Measurements from ENCODE around the gene SRP9.
A peak's percentile ranks its signal among the peaks of the same experiment; 100 is the strongest.
"Not testable (repeated sequence)": the region's sequence is repeated elsewhere in the genome, so short reads cannot be mapped to it uniquely, and the experiment has no call there.

SRP9 gene

GRCh38 chr1:225774281-225775147, 3.1 kb upstream of the SRP9 start:
- peak; percentile 81 for DNase-seq (ENCODE audit: low read depth)

- no peak for DNase-seq (ENCODE audit: low read depth)
Measured at GRCh38 chr1:225776294-225776693, 1.3 kb upstream of the SRP9 start.

GRCh38 chr1:225777058-225777582, 506 bp upstream of the SRP9 start:
- DNase-seq (ENCODE audit: low read depth) = peak; percentile 10

GRCh38 chr1:225778337-225778669, 677 bp downstream of the SRP9 start:
- DNase-seq (ENCODE audit: low read depth) = no peak

DNA sequence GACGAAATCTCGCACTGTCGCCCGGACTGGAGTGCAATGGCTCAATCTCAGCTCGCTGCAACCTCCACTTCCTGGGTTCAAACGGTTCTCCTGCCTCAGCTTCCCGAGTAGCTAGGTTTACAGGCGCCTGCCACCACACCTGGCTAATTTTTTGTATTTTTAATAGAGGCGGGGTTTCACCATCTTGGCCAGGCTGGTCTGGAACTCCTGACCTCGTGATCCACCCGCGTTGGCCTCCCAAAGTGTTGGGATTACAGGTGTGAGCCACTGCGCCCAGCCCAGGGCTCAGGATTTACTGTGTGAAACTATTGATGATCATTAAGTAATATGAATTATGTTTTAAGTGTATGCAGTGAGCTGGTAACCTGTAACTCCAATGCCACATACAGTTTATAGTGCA, 1.5 kb downstream of the SRP9 start:
- DNase-seq (ENCODE audit: low read depth) = not testable (repeated sequence)

GRCh38 chr1:225780134-225780533, 2.5 kb downstream of the SRP9 start:
- no peak for DNase-seq (ENCODE audit: low read depth)

DNA sequence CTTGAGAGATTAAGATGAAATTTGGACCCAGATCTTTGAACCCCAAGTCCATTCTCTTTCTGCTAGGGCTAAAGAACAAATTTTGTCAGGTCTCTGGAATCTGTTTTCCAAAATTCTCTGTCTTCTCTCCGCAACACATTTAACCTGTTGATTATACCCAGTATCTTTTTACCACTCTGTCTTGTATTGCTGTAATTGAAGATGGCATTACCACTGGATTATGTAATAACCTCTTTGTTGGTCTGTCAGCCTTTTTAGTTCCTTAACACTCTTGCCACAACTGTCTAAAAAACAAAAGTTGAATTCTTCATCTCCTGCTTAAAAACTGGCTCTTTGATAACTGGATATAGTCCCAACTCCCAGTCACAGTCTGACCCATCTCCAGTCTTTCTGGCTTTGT, 3.0 kb downstream of the SRP9 start:
- DNase-seq (ENCODE audit: low read depth) = no peak

DNA sequence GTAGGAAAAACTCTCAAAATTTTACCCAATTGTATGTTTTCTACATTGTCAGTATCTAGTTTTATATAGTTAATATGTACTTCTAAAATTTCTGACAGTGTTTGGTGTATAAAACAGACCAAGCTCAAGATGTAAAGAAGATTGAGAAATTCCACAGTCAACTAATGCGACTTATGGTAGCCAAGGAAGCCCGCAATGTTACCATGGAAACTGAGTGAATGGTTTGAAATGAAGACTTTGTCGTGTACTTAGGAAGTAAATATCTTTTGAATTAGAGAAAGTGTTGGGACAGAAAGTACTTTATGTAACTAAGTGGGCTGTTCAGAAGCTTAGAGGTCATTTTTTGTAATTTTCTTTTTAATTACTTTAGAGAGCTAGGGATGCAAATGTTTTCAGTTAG, 11.5 kb downstream of the SRP9 start:
- DNase-seq (ENCODE audit: low read depth) = not testable (repeated sequence)

GRCh38 chr1:225794954-225795353, 17.3 kb downstream of the SRP9 start:
- DNase-seq (ENCODE audit: low read depth) = no peak

- not testable (repeated sequence) for DNase-seq (ENCODE audit: low read depth)
Measured at GRCh38 chr1:225796097-225796496, 18.5 kb downstream of the SRP9 start.

DNA sequence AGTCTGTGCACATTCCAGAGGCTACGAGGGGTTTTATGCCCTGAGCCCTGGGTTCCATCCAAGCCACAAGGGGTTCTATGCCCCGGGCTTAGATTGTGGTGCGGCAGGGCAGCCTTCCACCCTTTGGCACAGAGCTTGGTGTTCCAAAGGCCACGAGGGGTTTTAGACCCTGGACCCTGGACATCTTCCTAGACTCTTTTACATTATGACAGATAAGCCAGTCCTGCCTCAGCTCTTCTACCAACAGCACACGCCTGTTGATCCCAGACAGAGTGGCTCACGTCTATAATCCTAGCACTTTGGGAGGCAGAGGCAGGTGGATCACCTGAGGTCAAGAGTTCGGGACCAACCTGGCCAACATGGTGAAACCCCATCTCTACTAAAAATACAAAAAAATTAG, 23.5 kb downstream of the SRP9 start:
- DNase-seq (ENCODE audit: low read depth) = not testable (repeated sequence)

DNA sequence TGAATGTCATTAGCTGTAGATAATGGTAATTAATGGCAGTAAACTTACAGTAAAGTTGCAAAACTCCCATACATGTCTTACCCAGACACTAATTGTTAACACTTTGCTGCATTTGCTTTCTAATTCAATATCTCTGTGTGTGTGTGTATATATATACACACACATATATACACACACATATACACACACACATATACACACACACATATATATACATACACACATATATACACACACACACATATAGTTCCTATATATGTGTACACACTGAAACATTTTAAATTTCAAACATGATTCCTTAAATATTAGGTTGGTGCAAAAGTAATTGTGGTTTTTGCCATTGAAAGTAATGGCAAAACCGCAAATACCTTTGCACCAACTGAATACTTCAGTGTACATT, 28.6 kb downstream of the SRP9 start:
- no peak for DNase-seq (ENCODE audit: low read depth)

DNA sequence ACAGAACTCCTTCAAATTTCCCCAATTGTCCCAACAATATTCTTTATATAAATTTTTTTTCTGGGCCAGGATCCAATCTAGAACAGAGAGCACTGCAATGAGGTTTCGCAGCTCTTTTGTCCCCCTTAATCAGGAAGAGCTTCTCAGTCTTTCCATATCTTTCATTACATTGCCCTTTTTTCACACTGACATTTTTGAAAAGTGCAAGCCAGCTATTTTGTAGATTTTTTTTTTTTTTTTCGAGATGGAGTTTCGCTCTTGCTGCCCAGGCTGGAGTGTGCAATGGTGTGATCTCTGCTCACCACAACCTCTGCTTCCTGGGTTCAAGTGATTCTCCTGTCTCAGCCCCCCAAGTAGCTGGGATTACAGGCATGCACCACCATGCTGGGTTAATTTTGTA, 29.1 kb downstream of the SRP9 start:
- DNase-seq (ENCODE audit: low read depth) = not testable (repeated sequence)

DNA sequence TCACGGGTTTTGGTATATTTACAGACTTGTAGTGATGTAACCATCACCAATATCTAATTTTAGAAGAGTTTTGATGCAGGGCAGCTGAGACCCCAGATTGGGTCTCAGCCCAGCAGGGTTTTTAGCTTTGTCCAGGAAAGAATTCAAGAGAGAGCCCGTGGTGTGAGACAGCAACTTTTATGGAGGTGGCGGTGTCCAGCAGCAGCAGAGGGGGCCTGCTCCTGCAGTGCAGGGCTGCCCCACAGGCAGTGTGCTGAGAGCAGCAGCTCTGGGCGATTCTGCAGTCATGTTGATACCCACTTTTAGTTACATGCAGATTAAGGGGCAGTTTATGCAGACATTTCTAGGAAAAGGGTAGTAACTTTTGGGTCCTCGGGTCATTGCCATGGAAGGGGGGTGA, 30.5 kb downstream of the SRP9 start:
- DNase-seq (ENCODE audit: low read depth) = no peak

GRCh38 chr1:225809842-225810578, 32.4 kb downstream of the SRP9 start, which contains the start of gene EPHX1:
EPHX1 (plus strand) TSS chr1:225810124; CDS start chr1:225828730, 18,606 bp downstream.
- peak; percentile 83 for DNase-seq (ENCODE audit: low read depth)

DNA sequence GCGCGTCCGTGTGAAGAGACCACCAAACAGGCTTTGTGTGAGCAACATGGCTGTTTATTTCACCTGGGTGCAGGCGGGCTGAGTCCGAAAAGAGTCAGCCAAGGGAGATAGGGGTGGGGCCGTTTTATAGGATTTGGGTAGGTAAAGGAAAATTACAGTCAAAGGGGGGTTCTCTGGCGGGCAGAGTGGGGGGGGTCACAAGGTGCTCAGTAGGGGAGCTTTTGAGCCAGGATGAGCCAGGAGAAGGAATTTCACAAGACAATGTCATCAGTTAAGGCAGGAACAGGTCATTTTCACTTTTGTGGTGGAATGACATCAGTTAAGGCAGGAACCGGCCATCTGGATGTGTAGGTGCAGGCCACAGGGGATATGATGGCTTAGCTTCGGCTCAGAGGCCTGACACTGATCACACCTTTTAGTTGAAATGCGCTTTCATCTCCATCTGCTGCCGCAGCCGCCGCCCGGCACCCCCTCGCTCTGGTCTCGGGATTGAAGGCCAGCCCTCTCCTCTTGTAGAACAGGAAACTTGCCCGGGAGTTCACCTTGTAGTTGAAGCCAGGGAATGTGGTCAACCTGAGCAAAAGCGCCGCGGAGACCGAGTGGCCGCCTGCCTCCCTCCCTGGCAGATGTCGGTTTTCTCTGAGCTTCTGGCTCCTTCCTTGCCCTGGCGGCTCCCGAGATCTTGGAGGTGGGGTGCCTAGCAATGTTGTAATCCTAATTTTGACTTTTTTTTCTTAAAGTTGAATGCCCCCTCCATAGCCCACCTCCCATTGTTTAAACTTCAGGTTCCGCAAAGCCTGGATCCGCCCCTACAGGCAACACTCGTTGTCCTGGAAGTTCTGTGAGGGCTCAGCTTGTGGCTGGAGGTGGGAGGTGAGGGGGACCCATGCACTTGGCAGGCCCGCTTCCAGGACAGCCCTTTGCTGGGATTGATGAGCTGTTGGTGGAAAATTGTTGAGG, 33.2 kb downstream of the SRP9 start:
- not testable (repeated sequence) for DNase-seq (ENCODE audit: low read depth)

DNA sequence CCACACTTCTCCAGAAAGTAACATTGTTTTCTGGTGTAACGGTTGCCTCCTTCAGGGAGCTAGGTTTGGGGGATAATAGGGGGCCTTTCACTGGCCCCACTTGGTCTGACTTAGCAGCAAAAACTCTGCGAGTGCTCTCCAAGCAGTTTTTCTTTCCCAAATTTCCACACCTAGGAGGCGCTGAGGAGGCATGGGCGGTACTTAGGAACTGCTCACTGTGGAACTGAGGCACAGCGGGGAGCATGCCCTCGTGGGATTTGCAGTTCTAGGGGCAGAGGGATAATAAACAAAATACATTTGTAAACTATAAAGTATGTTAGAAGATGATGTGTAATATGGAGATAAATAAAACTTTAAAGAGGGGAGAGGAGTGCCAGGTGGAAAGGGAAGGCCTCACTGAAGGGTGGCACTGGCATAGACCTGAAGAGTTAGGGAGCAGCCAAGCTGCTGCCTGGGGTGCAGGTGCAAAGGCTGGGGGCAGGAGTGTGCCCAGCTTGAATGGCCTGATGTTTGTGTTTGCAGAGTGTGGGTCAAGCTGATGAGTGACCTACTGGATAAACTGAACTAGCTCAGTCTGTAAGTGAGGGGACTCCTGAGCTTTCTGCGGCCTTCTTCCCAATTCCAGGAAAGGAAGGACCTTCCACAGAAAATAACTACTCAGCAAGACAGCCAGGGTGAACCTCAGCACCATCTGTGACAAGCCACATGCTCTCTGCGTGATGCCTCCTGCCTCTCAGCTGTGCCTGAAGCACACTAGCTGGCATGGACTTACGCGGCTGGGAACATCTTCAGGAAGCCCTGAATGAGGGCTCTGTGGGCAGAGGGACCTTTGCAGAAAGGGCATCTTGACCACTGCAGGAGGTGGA, 34.2 kb downstream of the SRP9 start:
- no peak for DNase-seq (ENCODE audit: low read depth)

DNA sequence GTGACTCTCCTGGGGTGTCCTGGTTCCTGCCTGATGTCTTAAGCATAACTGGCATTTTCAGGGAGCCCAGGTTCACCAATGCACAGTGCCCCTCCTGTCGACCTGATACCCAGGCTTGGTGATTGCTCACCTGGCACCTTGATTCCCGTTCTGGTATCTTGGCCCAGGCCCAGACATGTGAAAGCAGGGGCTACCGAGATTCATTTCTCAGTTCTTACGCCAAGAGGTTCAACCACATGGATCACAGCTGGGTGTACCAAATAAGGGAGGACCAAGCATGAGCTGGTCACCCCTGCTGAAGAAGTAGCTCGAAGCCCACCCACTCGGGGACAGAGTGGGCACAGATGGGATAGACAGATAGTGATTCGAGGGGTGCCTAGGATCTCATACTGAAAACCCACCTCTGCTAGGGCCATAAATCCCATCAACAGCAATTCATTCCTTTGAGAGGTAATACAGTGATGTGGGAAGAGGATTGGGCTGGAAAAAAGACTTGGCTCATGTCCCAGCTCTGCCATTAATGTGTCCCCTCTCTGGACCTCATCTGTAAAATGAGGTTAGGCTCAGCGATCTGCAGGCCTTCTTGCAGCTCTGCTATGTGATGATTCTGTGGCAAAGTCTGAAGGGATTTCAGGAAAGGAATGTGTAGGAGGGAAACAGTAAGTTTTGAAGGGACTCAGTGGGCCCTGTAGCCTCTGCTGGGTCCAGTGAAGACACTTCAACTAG, 35.0 kb downstream of the SRP9 start:
- peak; percentile 63 for DNase-seq (ENCODE audit: low read depth)

- DNase-seq (ENCODE audit: low read depth) = peak; percentile 93
Measured at GRCh38 chr1:225813214-225813964, 35.8 kb downstream of the SRP9 start.

Data from amniotic epithelial cell (primary cell).